Measurements from ENCODE around the gene RARB.

Gene RARB

DNA sequence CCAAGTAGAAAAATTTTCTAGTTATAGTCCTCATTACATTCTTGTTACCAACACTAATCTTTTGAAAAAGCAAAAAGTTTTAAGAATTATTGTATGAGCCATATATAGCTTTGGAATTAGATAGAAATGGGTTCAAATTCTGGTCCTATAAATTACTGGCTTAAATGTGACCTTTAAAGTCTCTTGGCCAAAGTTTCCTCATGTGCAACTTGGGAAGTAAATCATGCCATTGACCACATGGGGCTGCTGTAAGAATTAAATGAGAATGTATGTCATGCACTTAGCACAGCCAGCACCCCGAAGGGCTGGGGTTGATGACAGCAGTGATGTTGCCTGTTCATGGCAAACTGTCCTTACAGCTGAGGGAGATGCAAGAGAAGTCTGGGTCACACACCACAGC is 128.4 kb downstream of the RARB start:
- DNase-seq = no peak

DNA sequence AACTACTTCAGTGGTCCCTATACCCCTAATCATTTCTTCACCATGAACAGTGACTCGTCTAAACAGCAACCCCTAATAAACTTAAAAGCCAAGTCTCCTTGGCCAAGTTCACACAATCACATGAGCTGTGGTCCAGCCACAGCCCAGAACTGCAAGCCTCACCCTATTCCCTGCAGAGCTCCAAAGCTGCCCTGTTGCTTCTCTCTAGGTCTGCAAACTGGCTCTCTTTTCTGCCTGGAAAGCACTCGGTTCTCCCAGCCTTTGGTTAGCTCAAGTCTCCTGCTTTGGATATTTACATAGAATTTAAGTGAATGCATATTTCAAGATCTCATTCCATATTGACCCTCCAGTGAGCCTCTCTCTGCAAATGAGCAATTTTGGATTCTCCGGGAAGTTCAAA is 129.6 kb downstream of the RARB start:
- DNase-seq = no peak

- no peak for DNase-seq
Measured at GRCh38 chr3:25558121-25558520, 130.1 kb downstream of the RARB start.

GRCh38 chr3:25558796-25559195 is 130.7 kb downstream of the RARB start:
- DNase-seq = no peak

GRCh38 chr3:25563601-25564000 is 135.5 kb downstream of the RARB start:
- DNase-seq = no peak

DNA sequence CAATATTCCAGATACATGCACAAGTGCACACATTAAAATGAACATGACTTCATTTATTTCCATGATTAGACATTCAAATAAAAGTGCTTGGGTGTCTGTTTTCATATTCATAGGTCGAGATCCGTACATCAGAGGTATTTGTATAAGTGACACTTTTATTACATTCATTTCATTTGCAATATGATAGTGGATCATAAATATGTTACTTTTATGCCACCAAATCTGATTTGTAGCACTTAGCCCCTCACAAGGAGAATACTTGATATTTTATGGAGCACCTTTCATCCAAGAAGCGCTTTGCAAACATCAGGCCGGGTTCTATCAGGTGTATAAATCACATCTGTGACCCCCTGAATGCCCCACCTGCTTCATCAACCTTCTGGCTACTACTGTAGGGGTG is 136.0 kb downstream of the RARB start:
- DNase-seq = no peak

DNA sequence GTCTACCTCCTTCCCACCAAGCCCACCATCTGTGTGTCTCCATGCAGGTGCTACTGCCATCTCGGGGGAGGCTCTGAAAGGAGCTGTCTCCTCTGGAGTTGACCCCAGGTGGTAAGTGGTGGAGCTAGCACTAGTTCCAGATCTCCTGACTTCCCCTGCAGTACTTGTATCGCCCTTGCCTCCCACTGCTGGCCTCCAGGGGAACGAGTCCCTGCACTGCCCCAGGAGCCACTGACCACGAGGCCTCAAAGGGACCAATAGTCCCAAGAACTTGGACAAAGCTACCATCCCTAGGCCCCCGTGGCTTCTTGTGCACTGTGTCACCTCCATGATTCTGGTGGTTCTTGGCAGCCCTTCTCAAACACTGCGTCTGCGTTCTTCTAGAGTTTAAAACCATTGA is 137.7 kb downstream of the RARB start:
- no peak for DNase-seq

DNA sequence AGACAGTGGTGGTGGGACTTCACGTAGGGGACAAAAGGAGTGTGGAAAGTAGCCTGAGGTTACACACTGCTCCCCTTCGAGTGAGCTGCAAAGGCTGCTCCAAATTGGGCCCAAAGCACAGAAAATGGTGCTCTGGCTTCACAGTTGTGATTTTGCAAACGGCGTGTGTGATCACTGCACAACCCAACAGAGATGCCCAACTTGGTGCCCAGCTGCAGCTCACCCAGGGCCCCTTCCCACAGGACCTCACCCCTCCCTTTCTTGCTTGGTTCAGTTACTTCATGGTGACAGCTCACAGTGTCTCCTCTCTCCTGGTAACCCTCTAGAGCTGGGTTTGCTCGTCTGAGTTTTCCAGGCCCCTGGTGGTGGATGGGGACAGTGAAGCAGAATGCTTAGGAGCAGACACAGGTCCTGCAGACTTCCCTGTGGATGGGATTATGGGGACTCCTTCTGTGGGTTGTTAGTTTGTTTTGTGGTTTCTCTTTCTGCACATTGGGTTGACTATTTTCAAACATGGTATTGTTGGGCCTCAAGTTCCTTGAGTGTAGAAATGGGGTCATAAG is 138.4 kb downstream of the RARB start:
- no peak for DNase-seq

GRCh38 chr3:25567388-25567787 is 139.3 kb downstream of the RARB start:
- DNase-seq = no peak

- DNase-seq = no peak
Measured at GRCh38 chr3:25567806-25568524, 139.9 kb downstream of the RARB start.

DNA sequence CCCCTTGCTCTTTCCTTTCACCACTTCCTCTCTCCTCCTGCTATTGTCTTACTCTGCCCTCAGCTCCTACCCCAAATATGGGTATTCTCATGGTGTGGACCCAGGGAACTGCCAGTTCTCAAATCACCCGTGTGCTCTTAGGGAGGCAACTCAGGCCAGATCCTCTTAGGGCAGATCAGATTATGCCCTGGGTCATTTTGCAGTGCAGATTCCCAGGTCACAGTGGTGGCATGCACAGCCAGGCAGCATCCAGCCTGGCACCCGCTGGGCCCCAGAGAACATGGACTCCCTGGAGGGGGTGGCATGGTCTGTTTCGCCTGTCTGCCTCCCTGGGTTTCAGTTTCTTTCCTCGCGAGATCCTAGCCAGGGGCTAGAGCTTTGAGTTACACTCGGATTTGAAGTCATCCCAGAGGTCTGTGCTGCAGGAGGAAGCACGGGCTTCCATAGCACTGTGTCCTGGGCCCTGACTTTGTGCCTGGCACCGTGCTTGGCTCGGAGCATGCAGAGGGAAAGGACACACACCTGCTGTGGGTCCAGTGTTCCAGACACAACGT is 140.5 kb downstream of the RARB start:
- DNase-seq = no peak

DNA sequence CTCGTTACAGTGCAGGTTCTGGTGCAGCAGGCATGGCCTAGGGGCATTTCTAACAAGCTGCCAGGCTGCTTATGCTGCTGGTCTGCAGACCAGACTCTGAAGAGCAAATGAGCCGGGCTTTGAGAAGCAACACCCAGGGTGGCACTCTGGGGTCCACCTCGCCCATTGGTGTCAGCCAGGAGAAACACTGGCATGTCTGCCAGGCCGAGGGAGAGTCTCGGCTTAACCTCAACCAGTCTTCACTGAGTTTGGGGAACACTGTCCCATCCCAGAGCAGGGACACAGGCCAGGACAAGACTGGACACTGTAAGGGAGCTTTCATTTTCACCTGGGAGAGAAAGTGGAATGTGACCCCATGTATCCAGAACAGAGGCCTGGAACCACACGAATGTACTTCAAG is 143.2 kb downstream of the RARB start:
- DNase-seq = no peak

GRCh38 chr3:25572336-25572735 is 144.3 kb downstream of the RARB start:
- DNase-seq = no peak

GRCh38 chr3:25572919-25573385 is 144.9 kb downstream of the RARB start:
- DNase-seq = no peak

GRCh38 chr3:25573386-25574171 is 145.5 kb downstream of the RARB start:
- DNase-seq = no peak

DNA sequence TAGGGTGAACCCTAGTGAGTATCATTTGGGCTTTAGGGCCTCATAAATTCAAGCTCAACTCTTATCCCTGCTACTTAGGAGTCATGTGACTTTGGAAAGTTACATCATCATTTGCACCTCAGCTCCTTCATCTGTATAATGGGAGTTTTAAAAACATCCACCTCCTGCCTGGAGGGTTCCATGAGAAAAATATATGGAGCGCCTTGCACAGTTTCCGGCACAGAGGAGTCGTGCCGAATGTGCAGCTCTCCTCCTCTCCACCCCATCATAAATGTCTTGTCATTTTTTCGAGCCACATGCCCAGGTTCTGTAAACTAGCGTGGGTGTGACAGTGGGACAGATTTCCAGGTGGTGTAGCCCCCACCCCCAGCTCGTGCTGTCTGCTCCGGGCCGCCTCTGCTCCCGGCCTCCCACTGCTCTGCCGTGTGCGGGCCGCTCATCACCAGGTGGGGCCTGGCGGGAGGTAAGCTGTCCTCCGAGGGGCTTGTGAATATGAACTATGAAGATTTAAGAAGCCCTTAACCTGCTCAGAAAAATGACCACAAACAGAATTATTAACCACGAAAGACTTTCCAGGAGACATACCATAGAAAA is 146.2 kb downstream of the RARB start:
- no peak for DNase-seq

- DNase-seq = no peak
Measured at GRCh38 chr3:25575001-25575400, 146.9 kb downstream of the RARB start.

DNA sequence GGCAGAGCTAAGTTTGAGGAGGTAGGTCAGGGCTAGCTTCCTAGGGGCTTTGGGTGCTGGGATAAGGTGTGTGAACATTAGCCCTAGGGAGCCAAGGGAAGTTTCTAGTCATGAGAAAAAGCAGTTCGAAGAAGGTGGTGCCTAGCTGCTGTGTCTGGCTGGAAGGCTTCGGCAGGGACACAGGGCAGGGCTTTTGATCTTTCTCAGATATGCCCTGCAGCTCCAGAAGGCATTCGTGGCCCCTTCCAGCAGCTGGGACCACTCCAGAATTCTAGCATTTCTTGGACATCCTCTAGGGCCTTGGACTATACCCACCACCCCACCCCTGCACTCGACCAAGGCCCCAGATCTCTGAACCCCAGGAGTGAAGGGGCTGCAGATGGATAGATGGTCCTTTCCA is 148.1 kb downstream of the RARB start:
- DNase-seq = no peak

DNA sequence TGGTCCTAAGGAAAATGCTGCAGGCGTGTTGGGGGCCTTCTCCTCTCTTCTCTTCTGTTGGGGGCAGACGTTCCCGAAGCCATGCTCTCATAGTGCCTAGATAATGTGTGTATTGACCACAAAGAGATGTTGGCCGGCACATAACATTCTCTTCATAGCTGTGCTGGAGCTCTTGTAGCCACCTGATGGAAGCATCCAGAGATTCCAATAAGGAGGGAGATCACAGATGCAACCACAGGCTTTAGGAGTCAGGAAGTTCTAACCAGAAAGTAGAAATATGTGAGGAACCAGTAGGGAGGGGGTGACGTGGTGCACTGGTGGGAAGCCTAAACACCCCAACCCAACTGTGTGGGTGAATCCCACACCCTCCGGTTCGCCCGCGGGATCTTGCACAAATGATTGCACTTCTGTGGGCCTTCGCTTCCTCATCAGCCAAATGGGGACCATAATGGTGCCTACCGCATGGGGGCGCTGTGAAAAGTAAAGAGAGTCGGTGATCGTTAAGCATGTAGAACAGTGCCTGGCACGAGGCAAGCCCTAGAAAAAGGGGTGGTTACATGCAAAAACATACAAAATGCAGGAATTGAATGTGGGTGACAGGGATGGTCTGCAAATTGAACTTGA is 148.9 kb downstream of the RARB start:
- no peak for DNase-seq

GRCh38 chr3:25578059-25578458 is 150.0 kb downstream of the RARB start:
- no peak for DNase-seq

- no peak for DNase-seq
Measured at GRCh38 chr3:25580534-25580933, 152.5 kb downstream of the RARB start.

DNA sequence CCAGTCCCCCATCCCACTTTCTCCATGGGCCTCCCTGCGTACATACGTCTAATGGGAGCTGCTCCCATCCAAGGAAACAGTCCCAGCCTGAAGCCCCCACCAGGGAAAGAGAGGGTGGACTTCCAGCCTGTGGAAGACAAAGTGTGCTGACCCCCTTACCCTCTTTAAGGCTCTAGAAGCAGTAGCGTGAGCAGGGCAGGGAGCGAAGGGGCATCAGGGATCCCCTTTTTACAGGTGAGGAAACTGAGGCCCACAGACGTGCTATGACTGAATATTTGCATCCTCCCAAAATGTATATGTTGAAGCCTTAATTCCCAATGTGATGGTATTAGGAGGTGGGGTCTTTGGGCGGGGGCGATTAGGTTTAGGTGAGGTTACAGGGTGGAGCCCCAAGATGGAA is 153.3 kb downstream of the RARB start:
- DNase-seq = no peak

DNA sequence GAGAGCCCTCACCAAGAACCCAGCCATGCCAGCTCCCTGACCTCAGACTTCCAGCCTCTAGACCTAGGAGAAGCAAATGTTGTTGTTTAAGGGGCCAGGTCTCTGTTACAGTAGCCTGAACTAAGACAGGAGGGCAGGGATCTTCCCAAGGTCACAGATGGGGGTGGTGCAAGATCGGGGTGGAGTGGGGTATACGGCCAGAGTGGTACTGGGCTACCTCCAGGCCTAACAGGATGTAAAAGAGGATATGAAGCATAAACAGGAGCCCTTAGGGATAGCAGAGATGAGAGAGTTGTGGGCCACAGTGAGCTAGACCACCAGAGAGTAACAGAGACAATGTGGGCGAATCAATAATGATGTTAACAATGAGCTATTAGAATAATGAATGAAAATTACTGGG is 153.8 kb downstream of the RARB start:
- no peak for DNase-seq

All from NCI-H2081 treated with DMSO at 0.1 percent for 48 hours (cell line).